T47D (cell line): ENCODE data around the gene PLTP.
"Not testable (repeated sequence)": the region's sequence is repeated elsewhere in the genome, so short reads cannot be mapped to it uniquely, and the experiment has no call there.

Experiments
- DNase-seq, 2 experiments: peaks; one replicate each; pipeline versions ENCODE4 v3.0.0 to v3.0.0-alpha.2; 2011 to 2012; ENCODE audit warnings: low read depth in 1 of 2, low spot score in 1 of 2
- JUND ChIP-seq: IDR thresholded peaks from 2 replicates; pipeline ENCODE4 v1.6.1; 2012; ENCODE audit warnings: low read depth
- in situ Hi-C: cut with HindIII; loops from 2 replicates; pipeline ENCODE4 v1.10.0; 2016; ENCODE audit warnings: low sequenced_read_pairs, low pct_unique_long_range_greater_than_20kb

PLTP gene

DNA sequence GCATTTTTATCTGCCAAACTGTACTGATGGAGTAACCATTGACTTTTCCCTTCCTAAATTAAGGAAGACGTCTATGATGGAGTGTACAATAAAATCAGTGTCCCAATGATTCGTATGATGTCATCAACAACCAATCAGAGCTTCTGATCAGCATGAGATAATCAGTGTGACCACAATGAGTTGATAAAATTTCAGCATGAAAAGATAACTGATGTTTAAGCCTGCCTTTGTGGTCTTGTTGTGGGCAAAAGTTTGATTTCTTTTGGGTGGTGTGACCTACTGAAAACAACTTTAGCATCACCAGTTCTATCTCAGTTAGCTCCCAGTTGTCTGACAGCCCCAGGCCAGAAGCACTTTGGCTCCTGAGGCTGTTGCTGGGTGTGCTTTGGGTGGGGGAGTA, 25.8 kb upstream of the PLTP start:
- DNase-seq = no peak
- TF ChIP-seq JUND = no peak
- in situ Hi-C loops = no loop called here

DNA sequence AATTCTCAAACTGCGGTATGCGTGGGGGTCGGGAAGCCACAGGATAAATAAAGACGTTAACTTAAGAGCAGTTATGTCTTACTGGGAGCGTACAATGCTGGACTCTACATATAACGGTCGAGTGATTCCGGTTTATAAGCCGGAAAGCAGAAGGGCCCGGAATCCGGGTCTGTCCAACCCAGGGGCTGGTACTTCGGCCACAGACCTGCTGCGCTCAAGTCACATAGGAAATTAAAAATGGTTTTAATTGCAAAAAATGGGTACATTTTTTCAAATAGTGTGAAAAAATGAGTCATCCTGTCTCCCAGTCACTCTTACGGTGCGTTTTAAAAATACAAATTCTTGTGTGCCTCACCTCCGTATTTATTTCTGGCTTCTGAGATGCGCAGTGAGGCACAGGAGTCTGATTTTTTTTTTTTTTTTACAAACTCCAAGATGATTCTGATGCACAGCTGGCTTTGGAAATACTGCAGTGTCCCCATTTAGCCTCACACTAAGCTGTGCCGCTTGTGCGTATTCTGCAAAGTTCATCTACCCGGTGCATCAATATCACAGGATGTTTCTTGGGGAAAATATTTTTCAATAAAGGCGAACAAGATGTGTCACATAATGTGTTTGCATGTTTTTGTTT, 23.6 kb upstream of the PLTP start:
- TF ChIP-seq JUND = no peak
- DNase-seq = no peak
- in situ Hi-C loops = no loop called here

DNA sequence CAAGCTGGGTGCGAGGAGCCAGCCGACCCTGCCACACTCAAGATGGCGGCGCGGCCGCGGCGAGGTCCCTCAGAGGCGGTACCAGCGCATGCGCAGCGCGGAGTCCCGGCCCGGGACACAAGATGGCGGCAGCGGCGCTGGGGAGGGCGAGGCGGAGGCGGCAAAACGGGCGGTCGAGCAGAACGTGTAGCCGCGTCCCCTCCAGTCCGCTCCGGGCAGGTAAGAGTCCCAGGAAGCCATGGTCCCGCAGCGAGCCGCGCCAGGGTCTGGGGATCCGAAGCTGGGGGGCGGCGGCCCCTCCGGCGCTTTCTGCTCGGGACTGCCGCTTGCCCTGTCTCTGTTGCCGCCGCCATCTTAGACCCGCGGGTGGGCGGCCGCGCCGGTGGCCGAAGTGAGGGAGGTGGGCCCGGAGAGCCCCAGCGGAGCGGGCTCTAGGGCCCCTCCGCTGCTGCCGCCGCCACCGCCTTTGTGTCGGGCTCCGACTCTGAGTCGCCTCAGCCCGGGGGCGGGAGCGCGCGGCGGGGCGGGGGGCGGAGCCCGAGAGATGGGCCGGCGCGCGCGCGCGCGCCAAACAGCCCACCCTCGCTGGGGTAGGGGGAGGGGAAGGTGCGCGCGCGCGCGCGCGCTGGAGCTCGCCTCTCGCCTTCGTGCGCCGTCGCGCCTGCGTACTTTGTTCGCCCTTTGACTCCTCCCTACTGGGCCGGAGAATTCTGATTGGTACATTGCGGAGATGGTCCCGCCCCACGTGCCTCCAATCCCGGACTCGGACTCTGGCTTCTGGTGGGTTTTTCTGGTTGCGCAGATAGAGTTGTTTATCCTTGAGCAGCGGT, 22.8 kb upstream of the PLTP start, which contains the start of gene PCIF1:
Gene PCIF1, plus strand, starts transcription at position 98 of the 830 bp plus-strand sequence. CDS start 4,317 bp downstream, outside the sequence.
- in situ Hi-C loops = no loop called here
- no peak for TF ChIP-seq JUND
- DNase-seq = peak; percentile 99

DNA sequence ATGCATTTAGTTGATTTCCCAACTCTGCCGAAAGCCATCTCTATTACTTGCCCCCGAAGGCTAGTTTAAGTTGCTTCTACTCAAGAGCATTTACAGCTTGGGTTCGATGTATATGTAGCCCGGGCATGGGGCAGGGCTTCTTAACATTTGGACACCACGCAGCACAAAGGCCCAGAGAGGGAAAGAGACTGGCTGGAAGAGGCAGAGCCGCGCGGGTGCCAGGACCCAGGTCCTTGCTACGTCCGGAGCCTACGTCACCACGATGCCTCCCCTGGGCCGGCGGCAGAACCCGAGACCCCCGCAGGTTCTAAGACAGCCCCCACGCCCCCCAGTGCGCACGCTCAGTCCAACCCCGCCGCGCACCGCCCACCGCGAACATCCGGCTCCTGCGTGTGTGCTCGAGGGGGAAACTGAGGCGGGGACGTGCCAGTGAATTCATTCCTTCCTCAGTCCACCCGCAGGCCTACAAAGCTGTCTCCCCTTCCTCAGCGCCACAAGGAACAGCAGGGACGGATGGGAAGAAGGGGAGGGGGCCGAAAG, 22.2 kb upstream of the PLTP start:
- DNase-seq = peak in 1 of 2 experiments; percentile 64
- in situ Hi-C loops = no loop called here
- TF ChIP-seq JUND = no peak

DNA sequence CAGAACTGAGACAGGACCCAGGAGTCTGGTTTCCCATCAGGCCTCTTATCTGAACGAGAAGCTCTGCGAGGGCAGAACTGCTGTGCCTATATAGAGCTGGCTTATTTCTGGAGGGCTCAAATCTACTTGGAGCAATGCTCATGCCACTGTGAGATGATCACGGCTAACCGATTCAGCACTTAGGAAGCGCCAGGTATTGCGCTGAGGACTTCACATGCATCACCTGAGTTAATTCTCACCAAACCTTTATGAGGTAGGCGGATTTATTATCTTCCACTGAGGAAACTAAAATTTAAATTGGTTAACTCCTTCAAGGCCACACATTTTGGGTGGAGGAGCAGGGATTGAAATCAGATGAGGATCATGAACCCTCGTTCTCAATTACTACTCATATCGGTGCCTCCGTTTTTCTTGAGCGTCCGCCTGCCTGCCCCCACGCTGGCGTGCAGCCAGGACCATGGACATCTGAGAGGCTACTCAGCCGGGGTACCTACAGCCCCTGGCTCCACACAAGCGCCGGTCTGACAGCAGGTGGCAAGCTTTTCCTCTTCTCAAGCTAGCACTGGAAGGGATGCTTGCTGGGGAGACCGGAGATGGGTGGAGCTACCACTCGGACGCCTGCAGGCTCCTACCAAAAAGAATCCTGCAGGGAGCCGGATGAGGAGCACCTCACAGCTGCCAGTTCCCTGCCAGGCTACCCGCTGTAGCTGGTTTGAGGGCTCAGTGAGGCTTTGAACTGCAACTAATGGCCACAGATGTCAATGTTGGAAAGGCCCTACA, 21.5 kb upstream of the PLTP start:
- peak; percentile 93 to 94 for DNase-seq
- TF ChIP-seq JUND = no peak
- in situ Hi-C loops = no loop called here

DNA sequence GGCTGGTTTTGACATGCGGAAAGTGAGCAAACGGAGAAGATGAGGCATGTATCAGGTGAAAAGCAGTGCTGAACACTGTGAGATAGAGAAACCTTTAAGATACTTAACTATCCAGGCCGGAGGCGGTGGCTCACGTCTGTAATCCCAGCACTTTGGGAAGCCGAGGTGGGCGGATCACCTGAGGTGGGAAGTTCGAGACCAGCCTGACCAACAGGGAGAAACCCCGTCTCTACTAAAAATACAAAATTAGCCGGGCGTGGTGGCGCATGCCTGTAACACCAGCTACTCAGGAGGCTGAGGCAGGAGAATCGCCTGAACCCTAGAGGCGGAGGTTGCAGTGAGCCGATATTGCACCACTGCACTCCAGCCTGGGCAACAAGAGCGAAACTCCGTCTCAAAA, 19.7 kb upstream of the PLTP start:
- in situ Hi-C loops = not testable (repeated sequence)

DNA sequence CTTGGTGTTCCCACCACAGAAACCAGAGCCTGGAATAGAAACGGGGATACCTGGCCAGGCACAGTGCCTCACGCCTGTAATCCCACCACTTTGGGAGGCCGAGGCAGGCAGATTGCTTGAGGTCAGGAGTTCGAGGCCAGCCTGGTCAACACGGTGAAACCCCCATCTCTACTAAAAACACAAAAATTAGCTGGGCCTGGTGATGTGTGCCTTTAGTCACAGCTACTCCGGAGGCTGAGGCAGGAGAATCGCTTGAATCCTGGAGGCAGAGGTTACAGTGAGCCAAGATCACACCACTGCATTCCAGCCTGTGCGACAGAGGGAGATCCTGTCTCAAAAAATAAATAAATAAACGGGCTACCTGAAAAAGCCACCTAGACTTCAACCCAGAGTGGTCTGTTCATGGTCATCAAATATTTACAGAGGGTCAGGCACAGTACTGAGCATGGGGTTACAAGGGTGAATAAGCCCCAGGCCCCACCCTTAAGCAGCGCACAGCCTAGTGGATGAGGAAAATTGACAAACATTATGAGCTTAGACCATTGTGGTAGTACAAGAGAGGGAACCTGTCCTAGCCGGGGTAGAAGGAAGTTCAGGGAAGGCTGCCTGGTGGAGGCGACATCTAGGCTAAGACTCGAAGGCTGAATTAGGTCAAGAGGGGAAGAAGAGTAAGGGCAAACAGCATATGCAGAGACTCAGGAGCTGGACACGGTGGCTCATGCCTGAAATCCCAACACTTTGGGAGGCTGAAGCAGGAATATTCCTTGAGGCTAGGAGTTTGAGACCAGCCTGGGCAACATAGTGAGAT, 15.3 kb upstream of the PLTP start:
- TF ChIP-seq JUND = no peak
- peak in 1 of 2 experiments; percentile 39 for DNase-seq
- in situ Hi-C loops = no loop called here

More for the DNA sequence above, 19.7 kb upstream of the PLTP start:
- not testable (repeated sequence) for DNase-seq

DNA sequence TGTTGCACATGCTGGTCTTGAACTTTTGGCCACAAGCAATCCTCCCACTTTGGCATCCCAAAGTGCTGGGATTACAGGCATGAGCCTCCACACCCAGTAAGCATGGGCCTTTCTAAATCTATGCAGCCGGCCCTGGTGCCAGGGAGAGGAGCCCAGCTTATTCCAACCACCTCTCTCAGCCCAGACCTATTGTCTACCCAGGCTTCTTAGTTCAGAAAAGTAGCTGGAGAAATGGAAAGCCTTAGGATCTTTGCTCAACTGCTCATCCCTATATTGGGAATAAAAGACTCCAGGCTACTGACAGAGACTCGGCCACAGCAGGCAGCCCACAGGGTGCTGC, 14.7 kb upstream of the PLTP start:
- TF ChIP-seq JUND = no peak
- in situ Hi-C loops = no loop called here
- no peak for DNase-seq

DNA sequence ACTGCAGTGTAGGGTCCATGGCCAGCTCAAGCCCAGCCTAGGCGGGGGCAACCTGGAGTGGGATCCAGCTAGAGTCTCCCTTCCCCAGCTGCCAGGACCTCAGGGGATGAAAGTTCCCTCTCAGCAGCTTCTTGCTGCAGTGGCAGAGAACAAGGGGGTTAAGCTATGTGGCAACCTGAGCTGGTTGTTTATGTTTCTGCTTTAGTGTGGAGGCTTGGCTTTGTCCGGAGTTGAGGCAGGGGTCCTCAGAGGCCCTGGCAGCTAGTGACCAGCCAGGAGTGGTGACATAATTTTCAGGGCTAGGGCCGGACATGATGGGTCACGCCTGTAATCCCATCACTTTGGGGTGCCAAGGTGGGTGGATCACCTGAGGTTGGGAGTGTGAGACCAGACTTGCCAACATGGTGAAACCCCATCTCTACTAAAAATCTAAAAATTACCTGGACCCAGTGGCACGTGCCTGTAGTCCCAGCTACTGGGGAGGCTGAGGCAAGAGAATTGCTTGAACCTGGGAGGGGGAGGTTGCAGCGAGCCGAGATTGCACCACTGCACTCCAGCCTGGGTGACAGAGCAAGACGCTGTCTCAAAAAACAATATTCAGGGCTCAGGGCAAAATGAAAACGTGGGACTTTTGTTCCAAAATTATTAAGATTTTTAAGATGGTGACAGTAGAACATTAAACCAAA, 14.0 kb upstream of the PLTP start:
- DNase-seq = no peak
- no peak for TF ChIP-seq JUND
- in situ Hi-C loops = no loop called here

DNA sequence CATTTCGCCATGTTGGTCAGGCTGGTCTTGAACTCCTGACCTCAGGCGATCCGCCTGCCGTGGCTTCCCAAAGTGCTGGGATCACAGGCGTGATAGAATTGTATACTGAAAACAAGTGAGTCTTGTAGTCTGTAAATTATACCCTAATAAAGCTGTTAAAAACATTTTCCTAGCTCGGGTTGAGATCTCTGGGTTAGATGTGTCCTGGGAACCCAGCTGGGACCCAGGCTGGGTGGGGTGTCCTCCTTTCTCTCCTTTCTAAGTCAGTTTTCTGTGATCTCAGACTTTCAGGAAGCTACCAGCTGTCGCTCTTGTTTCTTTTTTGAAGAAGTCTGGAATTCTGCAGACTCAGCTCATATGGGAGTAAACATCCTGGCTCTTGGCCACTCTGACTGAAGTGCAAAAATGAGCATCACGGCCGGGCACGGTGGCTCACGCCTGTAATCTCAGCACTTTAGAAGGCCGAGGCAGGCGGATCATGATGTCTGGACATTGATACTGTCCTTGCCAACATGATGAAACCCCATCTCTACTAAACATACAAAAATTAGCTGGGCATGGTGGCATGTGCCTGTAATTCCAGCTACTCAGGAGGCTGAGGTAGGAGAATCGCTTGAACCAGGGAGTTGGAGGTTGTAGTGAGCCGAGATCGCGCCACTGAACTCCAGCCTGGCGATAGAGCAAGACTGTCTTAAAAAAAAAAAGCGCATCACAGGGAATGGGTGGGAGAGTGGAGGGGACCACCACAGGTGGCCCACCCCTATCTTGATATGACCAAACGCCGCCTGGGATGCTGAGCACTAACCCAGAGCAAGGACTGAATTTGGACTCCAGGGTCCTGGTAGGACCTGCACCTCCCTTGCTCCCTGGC, 12.7 kb upstream of the PLTP start:
- in situ Hi-C loops = no loop called here
- DNase-seq = no peak
- no peak for TF ChIP-seq JUND
